Brain microvascular endothelial cell (primary cell): ENCODE results near the gene DIAPH3.

Experiments
- DNase-seq: peaks from one replicate; pipeline ENCODE4 v3.0.0-alpha.2; 2020
- H3K27ac ChIP-seq: fragments of 250-450 bp; sonication (Bioruptor Pico); 2 replicates; pipeline ENCODE4 v1.5.1; 2020; ENCODE audit warnings: mild to moderate bottlenecking, moderate library complexity
- H3K27me3 ChIP-seq: fragments of 250-450 bp; sonication (Bioruptor Pico); replicated peaks from 2 replicates; pipeline ENCODE4 v1.5.1; 2020; ENCODE audit warnings: mild to moderate bottlenecking
- H3K36me3 ChIP-seq: fragments of 250-450 bp; sonication (Bioruptor Pico); replicated peaks from 2 replicates; pipeline ENCODE4 v1.5.1; 2020; ENCODE audit warnings: mild to moderate bottlenecking
- H3K4me3 ChIP-seq: 2 replicates; pipeline ENCODE4 v1.5.1; 2011; ENCODE audit warnings: low read depth, mild to moderate bottlenecking, control low read depth, low read length, moderate library complexity
- in situ Hi-C: cut with HindIII; loops from 2 replicates; pipeline ENCODE4 v1.10.0; 2017; ENCODE audit warnings: low sequenced_read_pairs, low pct_ligation_motif_present
- TF ChIP-seq, protein P1 (sequence below): IDR thresholded peaks from 2 replicates; pipeline ENCODE4 v1.5.1; 2011; ENCODE audit warnings: low read depth, mild to moderate bottlenecking, moderate library complexity, low read length, control low read depth, inconsistent platforms; ENCODE audit errors: missing control alignments

DIAPH3 gene

GRCh38 chr13:60012488-60012887 lies 151.2 kb downstream of the DIAPH3 start:
- H3K36me3 ChIP-seq: no peaks in the 10 kb centered on the region
- H3K4me3 ChIP-seq: no peak overlapping the region
- H3K27me3 ChIP-seq: no peaks in the 10 kb centered on the region
- TF ChIP-seq, protein P1, sequence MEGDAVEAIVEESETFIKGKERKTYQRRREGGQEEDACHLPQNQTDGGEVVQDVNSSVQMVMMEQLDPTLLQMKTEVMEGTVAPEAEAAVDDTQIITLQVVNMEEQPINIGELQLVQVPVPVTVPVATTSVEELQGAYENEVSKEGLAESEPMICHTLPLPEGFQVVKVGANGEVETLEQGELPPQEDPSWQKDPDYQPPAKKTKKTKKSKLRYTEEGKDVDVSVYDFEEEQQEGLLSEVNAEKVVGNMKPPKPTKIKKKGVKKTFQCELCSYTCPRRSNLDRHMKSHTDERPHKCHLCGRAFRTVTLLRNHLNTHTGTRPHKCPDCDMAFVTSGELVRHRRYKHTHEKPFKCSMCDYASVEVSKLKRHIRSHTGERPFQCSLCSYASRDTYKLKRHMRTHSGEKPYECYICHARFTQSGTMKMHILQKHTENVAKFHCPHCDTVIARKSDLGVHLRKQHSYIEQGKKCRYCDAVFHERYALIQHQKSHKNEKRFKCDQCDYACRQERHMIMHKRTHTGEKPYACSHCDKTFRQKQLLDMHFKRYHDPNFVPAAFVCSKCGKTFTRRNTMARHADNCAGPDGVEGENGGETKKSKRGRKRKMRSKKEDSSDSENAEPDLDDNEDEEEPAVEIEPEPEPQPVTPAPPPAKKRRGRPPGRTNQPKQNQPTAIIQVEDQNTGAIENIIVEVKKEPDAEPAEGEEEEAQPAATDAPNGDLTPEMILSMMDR: no peak
- in situ Hi-C loops: no loop called here
- no peak overlapping the region for H3K27ac ChIP-seq
- DNase-seq: no peak

DNA sequence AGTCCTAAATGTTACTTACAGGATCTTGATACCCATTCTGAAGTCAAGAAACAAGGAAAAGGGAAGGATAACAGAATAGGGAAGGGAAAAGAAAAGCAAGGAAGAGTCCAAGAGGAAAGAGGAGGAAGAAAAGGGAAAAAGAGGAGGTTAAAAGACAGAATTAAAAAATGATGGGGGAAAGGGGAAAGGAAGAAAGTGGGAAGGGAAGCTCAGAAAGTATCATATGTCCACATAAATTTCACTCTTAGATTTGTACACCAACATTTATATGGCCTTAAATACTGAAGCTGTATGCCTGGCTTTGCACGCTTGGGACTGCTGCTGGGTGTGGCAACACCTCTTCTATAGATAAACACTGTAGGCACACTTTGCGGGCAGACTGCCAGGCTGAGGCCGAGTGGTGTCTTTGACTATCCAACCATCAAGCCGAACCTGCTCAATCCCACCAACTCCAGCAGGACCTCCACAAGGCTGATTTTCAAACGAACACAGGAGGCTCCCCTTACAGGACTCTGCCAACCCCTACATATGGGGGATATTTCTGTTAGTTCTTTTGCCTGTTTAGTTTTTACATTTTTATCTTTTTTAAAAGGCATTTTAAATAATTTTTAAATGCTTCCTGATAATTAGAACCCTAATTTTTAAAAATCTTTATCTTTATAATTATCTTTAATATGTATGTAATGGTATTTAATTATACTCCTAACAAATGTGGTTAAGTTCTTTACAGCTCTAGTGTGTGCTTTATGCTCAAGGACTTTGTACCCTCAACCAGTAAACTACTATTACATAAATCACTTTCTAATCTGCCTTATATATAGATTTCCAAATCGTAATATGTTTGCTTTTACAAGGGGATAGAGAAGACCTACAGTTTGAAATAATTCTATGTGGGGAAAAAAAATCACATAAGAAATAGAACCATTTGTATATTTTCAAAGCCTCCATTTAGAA lies 154.2 kb downstream of the DIAPH3 start:
- TF ChIP-seq, protein P1: no peak
- in situ Hi-C loops: no loop called here
- H3K27ac ChIP-seq: no peak overlapping the region
- no peaks in the 10 kb centered on the region for H3K27me3 ChIP-seq
- H3K4me3 ChIP-seq: no peak overlapping the region
- H3K36me3 ChIP-seq: no peaks in the 10 kb centered on the region
- DNase-seq: no peak

DNA sequence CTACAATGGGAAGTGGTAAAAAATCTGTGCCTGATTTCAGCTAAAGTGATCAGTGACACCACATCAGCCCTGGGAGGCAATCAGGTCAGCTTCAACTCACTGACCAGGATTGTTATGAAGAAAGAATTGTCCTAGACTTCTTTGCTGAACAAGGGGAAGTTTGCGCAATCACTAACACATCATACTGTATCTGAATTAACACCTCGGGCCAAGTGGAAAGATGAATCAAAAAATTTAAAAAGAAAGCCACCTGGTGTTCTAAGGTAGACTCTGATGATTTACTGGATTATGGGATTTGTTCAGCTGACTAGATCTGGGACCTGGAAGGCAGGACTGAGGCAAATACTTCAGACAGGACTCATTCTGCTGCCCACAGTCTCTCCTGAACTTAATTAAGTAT lies 161.8 kb downstream of the DIAPH3 start:
- no peaks in the 10 kb centered on the region for H3K36me3 ChIP-seq
- no peaks in the 10 kb centered on the region for H3K27me3 ChIP-seq
- H3K27ac ChIP-seq: no peak overlapping the region
- in situ Hi-C loops: no loop called here
- no peak for DNase-seq
- TF ChIP-seq, protein P1: no peak
- no peak overlapping the region for H3K4me3 ChIP-seq

DNA sequence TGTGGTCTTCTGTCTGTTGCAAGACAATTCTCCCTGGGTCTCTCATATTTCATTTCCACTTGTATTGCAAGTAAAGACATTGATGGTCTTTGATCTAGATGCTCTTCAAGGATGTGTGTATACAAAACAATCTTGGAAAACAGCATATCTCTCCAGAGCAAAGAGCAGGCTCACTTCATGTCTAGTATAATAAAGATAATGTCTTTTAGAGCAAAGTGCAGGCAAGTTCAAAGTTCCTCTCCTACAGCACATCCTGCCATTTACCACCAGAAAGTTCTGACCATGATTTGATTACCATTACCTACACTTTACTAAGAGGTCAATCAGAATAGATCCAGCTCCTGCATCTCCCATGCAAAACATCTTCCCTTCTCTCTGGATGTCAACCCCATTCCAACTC lies 162.8 kb downstream of the DIAPH3 start:
- H3K4me3 ChIP-seq: no peak overlapping the region
- no peak for DNase-seq
- no peaks in the 10 kb centered on the region for H3K36me3 ChIP-seq
- in situ Hi-C loops: no loop called here
- no peaks in the 10 kb centered on the region for H3K27me3 ChIP-seq
- TF ChIP-seq, protein P1: no peak
- H3K27ac ChIP-seq: no peak overlapping the region

DNA sequence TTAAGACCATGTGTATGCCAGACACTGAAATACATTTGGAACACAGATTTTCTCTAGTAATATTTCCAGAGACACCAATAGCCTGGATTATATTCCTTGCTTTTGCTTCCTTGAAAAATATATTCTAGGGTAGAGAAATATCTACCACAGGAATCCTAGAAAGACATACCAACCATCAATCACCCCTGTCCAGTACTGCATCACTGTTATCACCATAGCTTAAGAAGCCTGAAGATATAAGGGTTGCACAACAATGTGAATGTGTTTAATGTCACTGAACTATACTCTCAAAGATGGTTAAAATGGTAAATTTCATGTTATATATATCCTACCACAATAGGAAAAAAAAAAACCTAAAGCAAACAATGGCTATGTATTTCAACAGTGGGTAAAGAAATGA lies 163.6 kb downstream of the DIAPH3 start:
- Histone ChIP-seq H3K27me3 (no peaks in the 10 kb centered on the region), H3K36me3 (no peaks in the 10 kb centered on the region), H3K4me3 (no peak overlapping the region), H3K27ac (no peak overlapping the region)
- TF ChIP-seq, protein P1: no peak
- DNase-seq: no peak
- in situ Hi-C loops: no loop called here

DNA sequence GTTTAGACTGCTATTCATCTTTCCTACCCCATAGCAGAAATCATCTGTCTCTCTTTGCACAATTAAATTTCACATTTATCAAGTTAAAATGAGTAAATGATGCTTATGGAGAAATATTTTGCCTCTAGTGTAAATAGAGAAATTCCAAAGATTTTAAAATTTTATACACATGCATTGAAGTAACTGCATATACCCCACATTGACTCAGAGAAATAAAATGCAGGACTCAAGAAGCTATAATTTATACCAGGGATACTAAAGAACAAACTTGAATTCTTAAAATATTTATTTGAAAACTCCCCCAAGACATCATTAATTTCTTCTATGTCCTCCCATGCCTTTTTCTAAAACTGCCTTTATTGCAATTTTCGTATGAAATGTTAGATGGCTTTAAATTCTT lies 165.8 kb downstream of the DIAPH3 start:
- H3K36me3 ChIP-seq: no peaks in the 10 kb centered on the region
- no peak overlapping the region for H3K4me3 ChIP-seq
- no peak for DNase-seq
- no peaks in the 10 kb centered on the region for H3K27me3 ChIP-seq
- no peak overlapping the region for H3K27ac ChIP-seq
- in situ Hi-C loops: no loop called here
- TF ChIP-seq, protein P1: no peak
